Tibial nerve (tissue), 4 donors: Measurements from ENCODE around the gene CHRNE.

ENCODE experiments used
- CTCF ChIP-seq, 5 experiments: fragments of 200-600 bp in 3 of 5; fragments of 450-650 bp in 2 of 5; sonication (generic) in 3 of 5; IDR thresholded peaks; one replicate each; pipeline ENCODE4 v1.5.1; 2016 to 2019; ENCODE audit warnings: antibody characterized with exemption in 5 of 5, mild to moderate bottlenecking in 3 of 5, moderate library complexity in 2 of 5
- EP300 ChIP-seq, 2 donors: sonication (generic); formaldehyde crosslinking; IDR thresholded peaks; one replicate each; pipeline ENCODE4 v1.6.1; 2017; ENCODE audit warnings: antibody characterized with exemption in 2 of 2, mild to moderate bottlenecking in 1 of 2
- POLR2A ChIP-seq, 2 donors: fragments of 450-650 bp; IDR thresholded peaks; one replicate each; pipeline ENCODE4 v1.6.1; 2017; ENCODE audit warnings: antibody characterized with exemption in 2 of 2, mild to moderate bottlenecking in 2 of 2, moderate library complexity in 2 of 2

GRCh38 chr17:4856271-4856936 lies 46.5 kb downstream of the CHRNE start:
- TF ChIP-seq CTCF (IDR thresholded peaks at IDR 0.05) (no peak), EP300 (IDR thresholded peaks at IDR 0.05) (no peak), POLR2A (IDR thresholded peaks at IDR 0.05) (no peak)
